SW 1271 (cell line): ENCODE measurements around the gene SPPL2C.

Experiments
- DNase-seq, 2 experiments: peaks; one replicate each; lab custom pipeline; 2025; lab: John Stamatoyannopoulos, UW

Gene SPPL2C

GRCh38 chr17:45877467-45877866 lies 32.8 kb downstream of the SPPL2C start:
- no peak for DNase-seq

GRCh38 chr17:45883063-45883462 lies 38.4 kb downstream of the SPPL2C start:
- no peak for DNase-seq

- DNase-seq = no peak
These were observed 42.2 kb downstream of the SPPL2C start for GRCh38 chr17:45886852-45887251.

- no peak for DNase-seq
These were observed 43.7 kb downstream of the SPPL2C start for GRCh38 chr17:45888392-45888791.

- no peak for DNase-seq
These were observed 44.9 kb downstream of the SPPL2C start for GRCh38 chr17:45889579-45889978.

- DNase-seq = no peak
These were observed 49.0 kb downstream of the SPPL2C start for GRCh38 chr17:45893725-45894021.

- peak; percentile 56 to 88 for DNase-seq
These were observed 49.5 kb downstream of the SPPL2C start, which contains the start of gene MAPT for GRCh38 chr17:45894022-45894784. MAPT (plus strand) TSS chr17:45894554; CDS start chr17:45962338, 67,784 bp downstream.

GRCh38 chr17:45895304-45895968 lies 50.8 kb downstream of the SPPL2C start:
- DNase-seq = peak in 1 of 2 experiments; percentile 6

- no peak for DNase-seq
These were observed 51.5 kb downstream of the SPPL2C start for GRCh38 chr17:45895969-45896785.
